PFSK-1 (cell line): ENCODE measurements around the gene SPSB4.

ENCODE experiments used
- FOXP2 ChIP-seq: optimal IDR thresholded peaks from 2 replicates; pipeline ENCODE3; 2011; ENCODE audit warnings: borderline replicate concordance, control low read depth, inconsistent platforms; ENCODE audit not compliant: insufficient read depth; ENCODE audit errors: extremely low read length, extremely low read depth
- POLR2AphosphoS5 ChIP-seq: IDR thresholded peaks from 2 replicates; pipeline ENCODE4 v1.6.1; 2012; ENCODE audit warnings: low read depth, mild to moderate bottlenecking, control low read depth, low read length, moderate library complexity
- REST ChIP-seq, 2 experiments: IDR thresholded peaks; 2 replicates each; pipeline versions ENCODE4 v1.6.1 to v1.8.0; 2011 to 2012; ENCODE audit warnings: low read depth in 2 of 2, low read length in 2 of 2, control low read depth in 1 of 2, inconsistent platforms in 1 of 2, mild to moderate bottlenecking in 1 of 2, moderate library complexity in 1 of 2; ENCODE audit not compliant: insufficient read depth in 1 of 2
- SIN3A ChIP-seq: IDR thresholded peaks from 2 replicates; pipeline ENCODE4 v1.6.1; 2012; ENCODE audit warnings: mild to moderate bottlenecking, low read length, moderate library complexity, borderline replicate concordance; ENCODE audit not compliant: insufficient read depth
- TAF1 ChIP-seq: IDR thresholded peaks from 2 replicates; pipeline ENCODE4 v1.6.1; 2012; ENCODE audit warnings: low read length, control low read depth, borderline replicate concordance; ENCODE audit not compliant: insufficient read depth

- no peak for TF ChIP-seq REST (IDR thresholded peaks at IDR 0.05; ENCODE audit: insufficient read depth in 1 of 2, low read depth in 2 of 2, low read length in 2 of 2)
- no peak for TF ChIP-seq POLR2AphosphoS5
- no peak for TF ChIP-seq TAF1
- TF ChIP-seq SIN3A = no peak
- no peak for TF ChIP-seq FOXP2
Observed at GRCh38 chr3:141183606-141184005, 132.5 kb downstream of the SPSB4 start.
